Kidney (tissue), 14 donors: ENCODE data around the gene MAST2. TPM values are rescaled to one million over a fixed set of nuclear protein-coding genes. Genes with fewer than 3 reads are reported as not detected.
"Not testable (repeated sequence)": the region's sequence is repeated elsewhere in the genome, so short reads cannot be mapped to it uniquely, and the experiment has no call there.

Experiments
- DNase-seq, 5 donors: peaks; one replicate each; pipeline ENCODE4 v3.0.0-alpha.2; 2013 to 2020
- FAIRE-seq: peaks from 2 replicates; lab custom pipeline; 2012; peaks lifted over from hg19 to GRCh38; lab: Jason Lieb, UNC
- H3K27ac ChIP-seq, 2 donors: one replicate each; pipeline ENCODE4 v1.7.0; 2013; ENCODE audit warnings: low read depth in 2 of 2, low read length in 2 of 2, inconsistent platforms in 1 of 2
- H3K27me3 ChIP-seq: one replicate; pipeline ENCODE4 v1.7.1; 2013; ENCODE audit warnings: low read length, inconsistent platforms; ENCODE audit not compliant: control insufficient read depth, insufficient read depth
- H3K36me3 ChIP-seq, 3 donors: one replicate each; pipeline versions ENCODE4 v1.7.0 to v1.7.1; 2013; ENCODE audit warnings: low read length in 3 of 3, control low read depth in 1 of 3, inconsistent platforms in 1 of 3; ENCODE audit not compliant: insufficient read depth in 3 of 3, control insufficient read depth in 2 of 3
- H3K4me1 ChIP-seq, 3 donors: one replicate each; pipeline versions ENCODE4 v1.7.0 to v1.7.1; 2013; ENCODE audit warnings: low read length in 3 of 3, inconsistent platforms in 1 of 3, low read depth in 1 of 3; ENCODE audit not compliant: control insufficient read depth in 2 of 3, insufficient read depth in 2 of 3
- H3K4me3 ChIP-seq, 3 donors: one replicate each; pipeline versions ENCODE4 v1.7.0 to v1.8.1; 2013; ENCODE audit warnings: low read length in 3 of 3, control low read depth in 1 of 3, inconsistent platforms in 1 of 3
- H3K9ac ChIP-seq, 3 donors: one replicate each; pipeline versions ENCODE4 v1.7.0 to v1.7.1; 2013; ENCODE audit warnings: low read length in 3 of 3, control low read depth in 1 of 3, inconsistent platforms in 1 of 3
- H3K9me3 ChIP-seq, 3 donors: one replicate each; pipeline versions ENCODE4 v1.7.0 to v1.7.1; 2013; ENCODE audit warnings: low read length in 3 of 3, control low read depth in 1 of 3, inconsistent platforms in 1 of 3; ENCODE audit not compliant: control insufficient read depth in 2 of 3, insufficient read depth in 1 of 3
- CTCF ChIP-seq: IDR thresholded peaks from 3 replicates; pipeline ENCODE4 v1.5.1; 2012; ENCODE audit warnings: mild to moderate bottlenecking, moderate library complexity, borderline replicate concordance; ENCODE audit not compliant: insufficient read depth; ENCODE audit errors: extremely low read depth
- intact Hi-C: fragments of 100-400 bp; cut with DNase I; formaldehyde crosslinking; loops from one replicate; pipeline ENCODE4 v1.11.1; 2022
- polyA plus RNA-seq: library from polyadenylated mRNA; stranded (reverse); fragments of 350-450 nt; fragmentation: Illumina TruSeq; extraction: RNeasy Lipid Tissue Mini Kit (QIAGEN cat#74804); gene quantifications from one replicate; pipeline ENCODE4 v1.2.3, GENCODE V29; 2014; ENCODE audit warnings: low read depth, low replicate concordance; ENCODE audit not compliant: insufficient read depth
- total RNA-seq: library from RNA; stranded (reverse); fragmentation: NEBNext Ultra II Directional; extraction: Animal tissue kit (Norgen Biotek cat#: 25700); gene quantifications from one replicate; pipeline ENCODE4 v1.2.1, GENCODE V29; 2021
- donor health status: control.
- donor health status: control.
- donor health status: control.
- donor health status: control.
- donor health status: control.
- donor health status: DM: yes; HTN: yes; CAD: no.
- donor health status: Normal renal cell carcinoma (clear cell type).

MAST2 gene
- total and polyA plus RNA-seq, 2 donors from 2014 or later = 7.6 to 17.9 TPM

GRCh38 chr1:45925728-45926287 is 122.4 kb downstream of the MAST2 start:
- Histone ChIP-seq H3K9ac (no peak overlapping the region), H3K36me3 (no peaks in the 10 kb centered on the region), H3K27me3 (no peaks in the 10 kb centered on the region), H3K4me1 (peaks cover 0 to 2% (median 0%) of the 10 kb centered on the region in 3 donors), H3K4me3 (no peak overlapping the region), H3K27ac (no peak overlapping the region), H3K9me3 (no peaks in the 10 kb centered on the region)
- no peak for FAIRE-seq
- no peak for DNase-seq
- TF ChIP-seq CTCF = no peak
- intact Hi-C loops = no loop called here

- H3K9ac ChIP-seq = no peak overlapping the region
- H3K4me1 ChIP-seq = peaks cover 0 to 2% (median 0%) of the 10 kb centered on the region in 3 donors
- no peak overlapping the region for H3K4me3 ChIP-seq
- DNase-seq = no peak
- no peak for FAIRE-seq
- no peaks in the 10 kb centered on the region for H3K27me3 ChIP-seq
- H3K27ac ChIP-seq = no peak overlapping the region
- intact Hi-C loops = no loop called here
- TF ChIP-seq CTCF = no peak
- H3K36me3 ChIP-seq = no peaks in the 10 kb centered on the region
- H3K9me3 ChIP-seq = no peaks in the 10 kb centered on the region
These were observed 122.9 kb downstream of the MAST2 start for GRCh38 chr1:45926330-45926729.

GRCh38 chr1:45927231-45927915 is 124.0 kb downstream of the MAST2 start:
- DNase-seq, H3K27me3 ChIP-seq, H3K4me1 ChIP-seq, H3K9ac ChIP-seq, H3K27ac ChIP-seq, H3K4me3 ChIP-seq, intact Hi-C loops, H3K36me3 ChIP-seq, FAIRE-seq, H3K9me3 ChIP-seq: not testable (repeated sequence)

DNA sequence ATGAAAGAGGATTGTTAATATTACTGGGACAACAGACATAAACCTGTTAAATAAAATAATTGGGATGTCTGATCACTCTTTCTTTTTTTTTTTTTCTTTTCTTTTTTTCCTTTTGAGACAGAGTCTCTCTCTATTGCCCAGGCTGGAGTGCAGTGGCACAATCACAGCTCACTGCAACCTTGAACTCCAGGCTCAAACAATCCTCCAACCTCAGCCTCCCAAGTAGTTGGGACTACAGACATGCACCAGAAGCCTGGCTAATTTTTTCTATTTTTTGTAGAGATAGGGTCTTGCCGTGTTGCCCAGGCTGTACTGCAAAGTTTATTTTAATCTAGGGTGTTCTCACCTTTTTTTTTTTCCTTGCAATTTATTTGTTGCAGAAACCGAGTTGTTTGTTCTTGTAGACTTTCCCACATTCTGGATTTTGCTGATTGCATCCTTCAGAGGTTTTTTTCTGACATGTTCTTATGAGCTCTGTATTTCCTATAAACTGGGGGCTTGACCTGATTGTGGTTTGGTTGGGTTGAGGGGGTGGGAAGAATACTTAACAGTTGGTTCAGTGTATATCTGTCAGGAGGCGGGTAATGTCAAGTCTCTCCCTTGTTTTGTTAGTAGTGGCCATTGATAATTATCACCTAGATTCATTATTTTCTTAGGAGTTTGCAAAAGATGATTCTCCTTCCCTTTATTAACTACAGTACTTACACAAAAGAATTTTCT is 125.2 kb downstream of the MAST2 start:
- no peak overlapping the region for H3K27ac ChIP-seq
- DNase-seq (no peak), FAIRE-seq (no peak)
- H3K36me3 ChIP-seq = no peaks in the 10 kb centered on the region
- intact Hi-C loops = no loop called here
- H3K9me3 ChIP-seq = no peaks in the 10 kb centered on the region
- H3K4me3 ChIP-seq = no peak overlapping the region
- H3K4me1 ChIP-seq = peaks cover 0 to 2% (median 0%) of the 10 kb centered on the region in 3 donors
- H3K9ac ChIP-seq = no peak overlapping the region
- TF ChIP-seq CTCF = no peak
- H3K27me3 ChIP-seq = no peaks in the 10 kb centered on the region
